Sciatic nerve (tissue), 2 donors: ENCODE data around the gene TMEM132C. TPM values are rescaled to one million over a fixed set of nuclear protein-coding genes. Genes with fewer than 3 reads are reported as not detected.
"Not testable (repeated sequence)": the region's sequence is repeated elsewhere in the genome, so short reads cannot be mapped to it uniquely, and the experiment has no call there.

Experiments used
- ATAC-seq: fragments of 200-7000 bp; cut with Tn5 transposase; one replicate; pipeline ENCODE4 v1.9.1; 2020; ENCODE audit warnings: mild to moderate bottlenecking, moderate library complexity
- DNase-seq: peaks from one replicate; pipeline ENCODE4 v3.0.0-alpha.2; 2020; ENCODE audit warnings: low spot score
- intact Hi-C: fragments of 100-400 bp; cut with DNase I; formaldehyde crosslinking; loops from one replicate; pipeline ENCODE4 v1.14.2; 2022
- total RNA-seq: library from RNA; stranded (reverse); fragmentation: NEBNext Ultra II Directional; extraction: Animal tissue kit (Norgen Biotek cat#: 25700); gene quantifications from one replicate; pipeline ENCODE4 v1.2.1, GENCODE V29; 2021
- donor health status: DM: no; HTN: no; CAD: no.
- donor health status: DM: no; HTN: no; CAD: no.

The TMEM132C gene
- 13.5 TPM for total RNA-seq

- DNase-seq (no peak), ATAC-seq (no peak)
- intact Hi-C loops, result loop anchor here (10.0 kb wide), 1 partner anchor 128 kb away; no protein-coding TSS in a partner anchor
These were observed at the start of gene TMEM132C for GRCh38 chr12:128267131-128267622. Gene TMEM132C (plus strand): TSS chr12:128267170. CDS start chr12:128267403, 233 bp downstream.

DNA sequence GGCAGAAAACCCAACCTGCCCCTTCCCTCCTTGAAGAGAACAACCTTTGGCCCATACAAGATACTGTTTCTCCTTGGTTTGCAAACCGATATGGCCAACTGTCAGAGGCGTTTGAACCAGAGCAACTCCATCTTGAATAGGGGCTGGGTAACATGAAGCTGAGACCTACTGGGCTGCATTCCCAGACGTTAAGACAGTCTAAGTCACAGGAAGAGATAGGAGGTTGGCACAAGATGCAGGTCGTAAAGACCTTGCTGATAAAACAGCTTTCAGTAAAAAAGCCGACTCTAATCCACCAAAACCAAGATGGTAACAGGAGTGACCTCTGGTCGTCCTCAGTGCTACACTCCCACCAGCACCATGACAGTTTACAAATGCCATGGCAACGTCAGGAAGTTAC lies 42.7 kb upstream of the TMEM132C start:
- intact Hi-C loops, result no loop called here
- ATAC-seq, result no peak
- no peak for DNase-seq

- no peak for DNase-seq
- intact Hi-C loops, result no loop called here
These were observed 38.4 kb upstream of the TMEM132C start for GRCh38 chr12:128228581-128228980.

DNA sequence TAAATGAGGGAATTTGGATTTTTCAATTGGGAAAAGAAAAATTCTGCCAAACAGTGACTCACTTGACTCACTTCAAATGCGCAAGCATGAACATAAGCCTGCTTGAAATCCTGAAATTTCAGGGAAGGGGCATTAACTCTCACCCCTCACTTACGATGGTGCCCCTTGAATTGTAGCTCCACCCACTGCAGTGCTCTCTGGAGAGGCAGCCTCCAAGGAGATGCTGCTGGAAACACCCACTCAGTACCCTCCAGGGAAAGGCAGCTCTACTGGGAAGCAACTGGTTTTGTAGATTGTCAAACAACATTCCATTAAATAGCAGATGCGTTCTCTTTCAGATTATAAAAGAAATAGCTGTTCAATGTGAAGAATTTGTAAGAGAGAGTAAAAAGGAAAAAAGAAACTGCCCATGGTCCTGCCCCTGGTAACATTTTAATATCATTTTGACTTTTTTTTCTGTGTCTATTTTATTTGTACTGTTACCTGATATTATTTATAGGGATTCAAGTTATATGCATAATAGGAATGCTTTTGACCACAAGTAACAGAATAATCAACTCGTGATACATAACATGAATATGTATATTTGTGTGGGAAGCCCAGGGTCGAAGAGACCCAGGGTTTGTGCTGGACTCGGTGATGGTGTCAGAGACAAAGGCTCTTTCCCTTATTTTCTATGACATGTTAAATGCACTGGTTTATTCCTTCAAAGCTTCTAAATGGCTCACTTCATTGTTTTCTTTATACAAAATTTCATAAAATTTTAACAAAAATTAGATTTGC lies 31.1 kb upstream of the TMEM132C start:
- ATAC-seq, result no peak
- DNase-seq, result no peak
- intact Hi-C loops, result no loop called here

More at GRCh38 chr12:128228581-128228980, 38.4 kb upstream of the TMEM132C start:
- ATAC-seq, result no peak

DNA sequence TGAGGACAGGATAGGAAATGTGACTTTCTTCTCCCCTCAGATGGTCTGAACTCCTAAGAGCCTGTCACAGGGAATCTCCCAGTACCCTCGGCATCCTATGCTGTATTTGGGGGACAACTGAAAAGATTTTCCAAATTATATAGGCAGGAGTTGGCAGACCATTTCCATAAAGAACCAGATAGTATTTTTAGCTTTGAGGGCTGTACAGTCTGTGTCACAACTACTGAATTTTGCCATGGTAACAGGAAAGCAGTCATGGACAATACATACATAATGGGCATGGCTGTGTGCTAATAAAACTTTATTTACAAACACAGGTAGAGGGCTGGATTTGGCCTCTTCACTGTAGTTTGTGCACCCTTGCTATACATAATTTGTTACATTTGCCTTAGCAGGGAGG lies 30.4 kb upstream of the TMEM132C start:
- DNase-seq (no peak), ATAC-seq (no peak)
- intact Hi-C loops, result no loop called here

DNA sequence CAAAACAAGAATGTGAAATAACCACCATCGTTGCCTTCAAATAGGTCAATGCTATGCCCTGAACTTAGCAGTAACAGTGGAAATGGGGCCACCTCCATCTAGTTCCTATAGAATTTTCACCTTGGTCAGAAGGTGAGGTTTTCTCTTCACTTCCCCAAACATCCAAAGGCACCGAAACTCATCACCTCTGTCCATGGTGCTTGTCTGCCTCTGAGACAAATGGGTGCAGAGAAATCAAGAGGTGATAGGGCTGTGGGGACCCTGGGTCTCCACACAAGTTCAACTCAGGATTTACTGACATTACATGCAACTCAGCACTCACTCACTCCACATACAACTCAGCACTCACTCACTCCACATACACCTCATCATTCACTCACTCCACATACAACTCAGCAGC lies 26.2 kb upstream of the TMEM132C start:
- DNase-seq (no peak), ATAC-seq (no peak)
- intact Hi-C loops, result no loop called here

DNA sequence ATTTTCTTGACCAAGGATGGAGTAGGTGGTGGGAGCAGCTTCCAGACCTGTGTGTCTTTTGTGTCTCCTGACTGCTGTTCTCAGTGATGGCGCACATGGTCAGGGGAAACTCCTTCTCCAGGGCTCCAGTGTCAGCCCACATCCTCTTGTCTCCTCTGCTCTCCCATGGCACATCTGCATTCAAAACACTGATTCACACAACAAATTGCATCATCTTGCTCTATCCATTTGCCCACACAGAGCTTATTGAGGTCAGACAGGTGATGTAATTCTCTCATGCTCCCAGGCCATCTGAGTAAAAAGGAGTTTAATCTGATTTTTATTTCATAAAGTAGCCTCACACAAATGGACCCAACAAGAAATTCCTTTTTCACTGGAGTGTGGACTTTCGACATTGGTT lies 21.8 kb upstream of the TMEM132C start:
- no peak for ATAC-seq
- intact Hi-C loops, result no loop called here
- no peak for DNase-seq

- no peak for ATAC-seq
These were observed 21.1 kb upstream of the TMEM132C start for GRCh38 chr12:128245905-128246304.

DNA sequence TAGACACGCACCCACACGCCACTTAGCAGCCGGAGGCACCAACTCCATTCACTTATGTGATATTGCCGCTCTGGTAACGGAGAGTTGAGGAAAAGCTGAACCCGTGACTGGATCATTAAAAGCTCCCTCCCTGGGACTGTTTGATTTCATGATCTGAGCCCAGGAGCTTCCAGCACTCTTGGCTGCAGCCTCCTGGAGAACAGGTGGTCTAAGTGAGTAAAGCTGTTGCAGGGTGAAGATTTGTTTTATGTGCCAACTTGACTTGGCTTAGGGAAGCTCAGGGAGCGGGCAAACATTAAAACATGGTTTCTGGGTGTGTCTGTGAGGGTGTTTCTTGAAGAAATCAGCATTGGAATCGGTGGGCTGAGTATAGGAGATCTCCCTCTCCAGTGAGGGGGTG lies 16.9 kb upstream of the TMEM132C start:
- no peak for ATAC-seq
- intact Hi-C loops, result no loop called here
- no peak for DNase-seq

More at GRCh38 chr12:128245905-128246304, 21.1 kb upstream of the TMEM132C start:
- DNase-seq, result no peak
- intact Hi-C loops, result no loop called here

DNA sequence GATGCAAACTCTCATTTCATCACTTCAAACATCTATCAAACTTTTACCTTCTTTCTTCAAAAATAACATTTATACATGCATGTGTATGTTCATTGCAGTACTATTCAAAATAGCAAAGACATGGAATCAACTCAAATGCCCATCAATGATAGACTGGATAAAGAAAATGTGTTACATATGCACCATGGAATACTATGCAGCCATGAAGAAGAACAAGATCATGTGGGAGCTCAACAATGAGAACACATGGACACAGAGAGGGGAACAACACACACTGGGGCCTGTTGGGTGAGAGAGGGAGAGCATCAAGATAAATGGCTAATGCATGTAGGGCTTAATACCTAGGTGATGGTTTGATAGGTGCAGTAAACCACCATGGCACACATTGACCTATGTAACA lies 13.1 kb upstream of the TMEM132C start:
- DNase-seq, ATAC-seq, intact Hi-C loops: not testable (repeated sequence)

DNA sequence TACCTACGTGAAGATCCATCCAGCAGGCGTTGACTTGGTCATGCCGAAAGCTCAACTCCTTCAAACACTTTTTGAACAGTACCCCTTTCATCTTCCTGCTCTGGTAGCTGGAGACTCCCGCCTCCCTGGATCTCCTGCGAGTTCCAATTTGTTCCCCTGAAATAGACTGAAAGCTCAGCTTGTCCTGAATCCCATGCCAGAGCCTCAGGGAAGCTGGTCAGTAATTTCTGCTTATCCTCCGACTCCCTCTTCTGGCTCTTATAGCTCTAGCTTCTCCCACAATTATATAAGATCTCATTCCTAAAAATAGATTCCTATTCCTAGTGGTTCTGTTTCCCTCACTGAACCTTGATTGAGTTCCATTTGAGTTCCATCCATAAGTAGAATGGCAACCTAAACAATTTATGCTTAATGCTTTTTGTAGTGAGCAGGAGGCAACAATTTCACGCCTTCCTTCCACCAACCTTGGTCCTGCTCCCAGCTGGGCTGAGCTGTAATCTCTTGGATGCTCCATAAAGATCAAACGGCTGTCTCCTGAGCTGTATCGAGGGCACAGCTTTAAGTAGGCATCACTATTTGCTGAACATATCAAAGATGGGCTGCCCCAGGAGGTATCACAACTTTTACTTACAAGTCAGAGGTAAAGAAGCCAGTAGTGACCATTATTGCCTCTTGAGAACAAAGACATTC lies 8.0 kb upstream of the TMEM132C start:
- intact Hi-C loops, result no loop called here
- DNase-seq (no peak), ATAC-seq (no peak)

DNA sequence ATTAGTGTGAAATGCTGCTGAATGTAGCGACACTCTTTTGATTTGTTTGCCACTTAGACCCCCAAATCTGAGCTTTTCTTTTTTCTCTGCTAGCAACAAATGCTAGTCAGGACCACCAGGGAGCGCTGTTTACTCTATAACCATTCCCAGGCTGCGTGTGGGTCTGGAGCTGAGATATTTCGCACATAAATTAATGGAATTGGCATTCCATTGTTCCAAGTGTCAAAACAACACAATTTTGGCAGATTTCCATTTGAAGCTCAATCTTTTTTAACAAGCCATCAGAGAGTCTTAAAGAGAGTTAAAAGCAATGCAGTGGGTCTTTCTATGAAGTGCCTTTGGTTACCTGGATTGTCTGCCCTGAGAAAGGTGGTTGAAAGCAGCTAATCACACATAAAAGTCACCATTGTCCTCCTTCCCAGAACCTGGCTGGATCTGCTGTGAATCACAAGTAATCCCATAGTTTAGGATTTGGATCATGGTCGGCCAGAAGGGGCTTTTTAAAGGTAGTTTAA lies 7.4 kb upstream of the TMEM132C start:
- peak; percentile 65 for DNase-seq
- peak; percentile 60 for ATAC-seq
- intact Hi-C loops, result loop anchor here (10.0 kb wide), 1 partner anchor 135 kb away; no protein-coding TSS in a partner anchor

GRCh38 chr12:128261757-128262156 lies 5.2 kb upstream of the TMEM132C start:
- ATAC-seq (no peak), DNase-seq (no peak)
- intact Hi-C loops, result loop anchor here (10.0 kb wide), 1 partner anchor 133 kb away; no protein-coding TSS in a partner anchor

DNA sequence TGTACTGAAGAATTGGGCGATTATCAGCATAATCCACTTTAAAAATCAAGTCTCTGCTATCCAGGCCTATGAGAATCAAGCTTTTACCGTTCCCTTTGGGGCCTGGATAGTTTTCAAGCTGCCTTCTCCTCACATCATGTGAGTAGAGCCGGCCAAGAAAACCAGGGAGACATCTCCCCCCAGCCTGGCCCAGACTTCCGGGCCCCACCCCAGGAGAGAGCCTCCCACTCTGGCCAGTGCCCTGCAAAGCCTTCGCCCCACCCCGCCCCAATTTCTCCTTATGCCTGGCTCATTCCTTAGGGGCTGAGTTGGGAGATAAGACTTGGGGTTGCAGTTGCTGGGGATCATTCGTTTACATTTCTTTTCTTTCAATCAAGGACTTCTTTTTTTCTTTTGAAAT lies 1.4 kb upstream of the TMEM132C start:
- intact Hi-C loops, result loop anchor here (10.0 kb wide), 1 partner anchor 129 kb away; no protein-coding TSS in a partner anchor
- ATAC-seq, result peak; percentile 21

DNA sequence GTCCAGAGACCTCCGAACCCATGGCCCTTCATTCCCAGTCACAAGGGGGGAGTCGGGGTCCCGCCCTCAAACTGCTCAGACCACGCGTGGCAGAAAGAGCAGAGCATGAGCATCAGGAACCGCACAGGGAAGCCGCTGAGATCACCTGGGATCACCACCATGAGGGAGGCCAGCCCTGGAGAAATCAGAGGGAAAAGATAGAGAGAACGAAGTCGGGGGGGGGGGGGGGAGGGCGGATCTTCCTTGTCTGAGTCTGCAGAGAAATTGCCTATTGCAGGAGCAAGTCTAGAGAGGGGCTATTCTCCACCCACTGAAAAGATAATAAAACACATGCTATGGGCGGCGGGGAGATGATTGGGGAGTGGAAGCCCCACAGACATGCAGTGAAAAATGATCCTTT lies 884 bp upstream of the TMEM132C start:
- DNase-seq, result no peak
- ATAC-seq, result peak; percentile 4
- intact Hi-C loops, result loop anchor here (10.0 kb wide), 1 partner anchor 129 kb away; no protein-coding TSS in a partner anchor

More for the DNA sequence above, 1.4 kb upstream of the TMEM132C start:
- DNase-seq, result no peak

DNA sequence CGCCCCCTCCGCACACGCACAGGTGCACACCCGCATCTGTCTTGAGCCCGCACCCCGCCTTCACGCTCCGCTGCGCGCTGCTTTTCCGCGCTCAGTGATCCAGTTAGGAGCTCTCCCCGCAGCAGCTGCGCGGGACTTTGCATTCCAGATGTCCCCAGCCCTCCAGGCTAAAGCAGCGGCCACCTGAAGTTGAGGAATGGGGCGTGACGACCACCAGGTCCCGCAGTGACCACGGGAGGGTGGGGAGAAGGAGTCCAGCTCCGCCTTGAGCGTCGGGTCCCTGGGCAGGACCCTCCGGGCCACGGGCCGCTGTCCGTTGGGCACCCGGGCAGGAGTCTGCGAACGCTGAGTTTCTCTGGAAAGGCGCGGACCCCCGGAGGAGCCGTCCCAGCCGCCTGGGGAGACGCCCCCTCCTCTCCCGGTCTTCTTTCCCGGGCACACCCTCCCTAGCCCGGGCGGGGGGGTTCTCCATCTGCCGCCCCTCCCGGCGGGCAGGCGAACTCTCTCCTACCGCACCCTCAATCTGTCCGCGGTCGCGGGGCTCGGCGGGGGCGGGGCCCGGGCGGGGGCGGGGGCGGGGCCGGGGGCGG lies 334 bp upstream of the TMEM132C start:
- intact Hi-C loops, result loop anchor here (10.0 kb wide), 1 partner anchor 128 kb away; no protein-coding TSS in a partner anchor
- ATAC-seq, result peak; percentile 18
- DNase-seq, result no peak

DNA sequence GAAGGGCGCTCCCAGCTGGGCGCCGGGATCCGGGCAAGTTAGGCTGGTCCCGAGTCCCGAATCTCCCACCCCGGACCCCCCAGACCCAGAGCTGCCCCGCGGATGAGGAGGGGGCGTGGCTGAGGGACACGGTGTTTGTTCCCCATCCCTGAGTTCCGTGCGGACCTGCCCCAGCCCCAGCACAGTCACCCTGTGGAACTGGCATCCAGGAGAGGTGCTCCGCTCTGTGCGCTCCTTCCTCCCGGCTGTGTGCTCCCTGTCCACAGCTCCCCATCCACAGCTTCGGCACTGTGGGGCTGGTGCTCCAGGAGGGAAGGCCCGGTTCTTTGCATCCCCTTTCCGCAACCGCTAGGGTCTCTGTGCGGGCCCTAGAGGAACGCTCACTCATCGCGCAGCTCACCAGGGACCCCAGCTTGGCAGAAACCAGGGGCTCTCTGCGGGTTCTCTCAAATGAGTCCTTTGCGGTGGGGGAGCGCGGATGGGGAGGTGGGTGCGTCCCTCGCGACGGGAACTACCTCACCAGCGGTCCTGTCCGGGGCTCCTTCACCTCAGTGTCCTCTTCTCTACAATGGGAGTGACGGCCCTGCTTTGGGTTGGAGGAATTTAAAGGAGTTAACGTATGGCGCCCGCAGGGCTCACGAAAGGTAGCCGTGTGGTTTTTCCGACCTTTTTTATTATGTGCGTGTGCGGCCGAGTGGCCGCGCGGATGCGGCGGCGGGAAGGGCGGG lies 845 bp downstream of the TMEM132C start:
- DNase-seq, result no peak
- intact Hi-C loops, result loop anchor here (10.0 kb wide), 1 partner anchor 127 kb away; no protein-coding TSS in a partner anchor
- peak; percentile 55 for ATAC-seq

DNA sequence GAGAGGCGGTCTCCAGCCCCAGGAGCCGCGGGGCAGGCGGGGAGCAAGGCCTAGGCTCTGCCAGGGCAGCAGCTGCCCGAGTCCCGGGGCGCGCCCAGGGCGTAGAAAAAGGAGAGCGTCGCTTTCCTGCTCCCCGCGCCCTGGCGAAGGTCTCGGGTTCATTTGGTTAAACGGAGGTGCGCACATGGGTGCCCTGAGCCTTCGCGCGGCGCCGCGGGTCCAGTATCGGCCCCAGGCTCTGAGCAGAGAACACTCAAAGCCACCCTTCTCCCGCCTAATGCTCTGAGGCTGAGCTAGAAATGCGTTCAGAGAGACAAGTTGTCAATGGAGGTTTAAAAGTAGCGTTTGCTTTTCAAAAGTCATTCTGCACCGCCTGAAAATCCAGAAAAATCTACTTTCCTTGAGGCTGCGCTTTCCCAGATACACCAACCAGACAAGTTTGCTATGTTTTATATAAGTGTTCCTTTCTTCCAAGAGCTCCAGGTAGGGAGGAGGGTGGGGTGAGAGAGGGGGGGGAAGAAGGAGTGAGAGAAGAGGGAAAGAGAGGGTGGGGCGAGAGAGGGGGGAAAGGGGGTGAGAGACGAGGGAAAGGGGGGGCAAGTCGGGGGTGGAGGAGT lies 1.5 kb downstream of the TMEM132C start:
- DNase-seq (no peak), ATAC-seq (peak; percentile 40)
- intact Hi-C loops, result loop anchor here (10.0 kb wide), 1 partner anchor 126 kb away; no protein-coding TSS in a partner anchor
